ENCODE data around the gene APOL4. TPM values are rescaled to one million over a fixed set of nuclear protein-coding genes. Genes with fewer than 3 reads are reported as not detected.

Gene APOL4
- polyA plus RNA-seq, 1 donor (not counting 4 experiments of a cell fraction or from before 2014, with no cell fraction given): 0.08 TPM

GRCh38 chr22:36199001-36199551 lies 2.5 kb downstream of the APOL4 start:
- TF ChIP-seq CTCF (optimal IDR thresholded peaks at IDR 0.05 in 1 of 3, IDR thresholded peaks at IDR 0.05 in 1 of 3, conservative IDR thresholded peaks at IDR 0.05 in 1 of 3; ENCODE audit: extremely low read depth in 1 of 3, insufficient read depth in 2 of 3, low read length in 3 of 3) (no peak), EZH2 (IDR thresholded peaks at IDR 0.05; ENCODE audit: low read length) (no peak)

GRCh38 chr22:36198536-36198935 lies 3.1 kb downstream of the APOL4 start:
- Histone ChIP-seq H3K79me2 (ENCODE audit: control insufficient read depth, insufficient read depth, low read length) (no peaks in the 10 kb centered on the region), H3K9me1 (ENCODE audit: control insufficient read depth, extremely low read depth, insufficient read depth, low read length) (no peaks in the 10 kb centered on the region), H3K4me3 (ENCODE audit: control insufficient read depth in 2 of 3, extremely low read depth in 1 of 3, insufficient read depth in 2 of 3, low read depth in 1 of 3, low read length in 3 of 3) (no peak overlapping the region), H3K27ac (ENCODE audit: control insufficient read depth, insufficient read depth, low read length) (no peak overlapping the region), H3K4me1 (ENCODE audit: control insufficient read depth, extremely low read depth, insufficient read depth, low read length) (peaks cover 6% of the 10 kb centered on the region), H3K36me3 (ENCODE audit: control insufficient read depth in 2 of 2, extremely low read depth in 1 of 2, insufficient read depth in 2 of 2, low read length in 2 of 2) (no peaks in the 10 kb centered on the region), H4K20me1 (ENCODE audit: control insufficient read depth, extremely low read depth, insufficient read depth, low read length) (no peaks in the 10 kb centered on the region), H3K9me3 (ENCODE audit: control insufficient read depth, low read depth, low read length) (no peaks in the 10 kb centered on the region), H2AFZ (ENCODE audit: control insufficient read depth, low read length) (no peak overlapping the region), H3K9ac (ENCODE audit: control insufficient read depth, extremely low read depth, insufficient read depth, low read length) (no peak overlapping the region), H3K27me3 (ENCODE audit: control insufficient read depth, extremely low read depth, insufficient read depth, low read length) (peaks cover 5% of the 10 kb centered on the region), H3K4me2 (ENCODE audit: control insufficient read depth, extremely low read depth, insufficient read depth, low read depth, low read length) (no peak overlapping the region)
- dilution Hi-C loops (cut with MboI; ENCODE audit: extremely low pct_ligation_motif_present, low sequenced_read_pairs): no loop called here
- FAIRE-seq: no peak
- DNase-seq (ENCODE audit: low read depth, low spot score): no peak
- TF ChIP-seq CTCF (optimal IDR thresholded peaks at IDR 0.05 in 1 of 3, IDR thresholded peaks at IDR 0.05 in 1 of 3, conservative IDR thresholded peaks at IDR 0.05 in 1 of 3; ENCODE audit: extremely low read depth in 1 of 3, insufficient read depth in 2 of 3, low read length in 3 of 3): no peak
- TF ChIP-seq EZH2 (IDR thresholded peaks at IDR 0.05; ENCODE audit: low read length): no peak

More at GRCh38 chr22:36199001-36199551, 2.5 kb downstream of the APOL4 start:
- FAIRE-seq: no peak
- no peak for DNase-seq (ENCODE audit: low read depth, low spot score)
- Histone ChIP-seq H3K9me3 (ENCODE audit: control insufficient read depth, low read depth, low read length) (no peaks in the 10 kb centered on the region), H4K20me1 (ENCODE audit: control insufficient read depth, extremely low read depth, insufficient read depth, low read length) (no peaks in the 10 kb centered on the region), H3K4me1 (ENCODE audit: control insufficient read depth, extremely low read depth, insufficient read depth, low read length) (peaks cover 6% of the 10 kb centered on the region), H3K4me3 (ENCODE audit: control insufficient read depth in 2 of 3, extremely low read depth in 1 of 3, insufficient read depth in 2 of 3, low read depth in 1 of 3, low read length in 3 of 3) (no peak overlapping the region), H3K36me3 (ENCODE audit: control insufficient read depth in 2 of 2, extremely low read depth in 1 of 2, insufficient read depth in 2 of 2, low read length in 2 of 2) (no peaks in the 10 kb centered on the region), H2AFZ (ENCODE audit: control insufficient read depth, low read length) (no peak overlapping the region), H3K9ac (ENCODE audit: control insufficient read depth, extremely low read depth, insufficient read depth, low read length) (no peak overlapping the region), H3K27me3 (ENCODE audit: control insufficient read depth, extremely low read depth, insufficient read depth, low read length) (peaks cover 5% of the 10 kb centered on the region), H3K79me2 (ENCODE audit: control insufficient read depth, insufficient read depth, low read length) (no peaks in the 10 kb centered on the region), H3K9me1 (ENCODE audit: control insufficient read depth, extremely low read depth, insufficient read depth, low read length) (no peaks in the 10 kb centered on the region), H3K27ac (ENCODE audit: control insufficient read depth, insufficient read depth, low read length) (no peak overlapping the region), H3K4me2 (ENCODE audit: control insufficient read depth, extremely low read depth, insufficient read depth, low read depth, low read length) (no peak overlapping the region)
- dilution Hi-C loops (cut with MboI; ENCODE audit: extremely low pct_ligation_motif_present, low sequenced_read_pairs): no loop called here

All from keratinocyte (primary cell).